ENCODE data around the gene BEND7. TPM values are rescaled to one million over a fixed set of nuclear protein-coding genes. Genes with fewer than 3 reads are reported as not detected.

BEND7 gene
- total RNA-seq, 1 experiment from 2014 or later, result 7.6 TPM

DNA sequence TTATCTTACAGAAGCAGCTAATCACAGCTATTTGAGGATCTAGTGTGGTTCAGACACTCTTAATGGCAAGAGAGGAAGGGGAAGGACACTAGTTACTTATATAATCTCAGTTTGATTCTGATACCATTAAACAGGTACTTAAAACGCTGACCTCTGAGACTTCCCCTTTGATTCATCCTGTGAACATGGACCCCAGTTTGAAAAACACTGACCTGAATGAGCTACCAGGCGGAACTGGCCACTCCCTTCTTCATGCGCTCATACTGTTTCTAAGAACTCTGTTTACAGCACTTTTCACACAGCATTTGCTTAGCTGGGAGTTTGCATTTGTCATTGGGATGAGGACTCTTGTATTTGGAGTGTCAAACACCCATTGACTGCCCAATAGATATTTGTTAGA lies 45.7 kb downstream of the BEND7 start:
- H3K4me1 ChIP-seq (ENCODE audit: control insufficient read depth, insufficient read depth, low read length), result no peaks in the 10 kb centered on the region
- BruUV-seq (replicated peaks), result no TSS peak
- DNase-seq (ENCODE audit: low read depth, low spot score) (no peak), ATAC-seq (no peak)
- TF ChIP-seq, protein P1, sequence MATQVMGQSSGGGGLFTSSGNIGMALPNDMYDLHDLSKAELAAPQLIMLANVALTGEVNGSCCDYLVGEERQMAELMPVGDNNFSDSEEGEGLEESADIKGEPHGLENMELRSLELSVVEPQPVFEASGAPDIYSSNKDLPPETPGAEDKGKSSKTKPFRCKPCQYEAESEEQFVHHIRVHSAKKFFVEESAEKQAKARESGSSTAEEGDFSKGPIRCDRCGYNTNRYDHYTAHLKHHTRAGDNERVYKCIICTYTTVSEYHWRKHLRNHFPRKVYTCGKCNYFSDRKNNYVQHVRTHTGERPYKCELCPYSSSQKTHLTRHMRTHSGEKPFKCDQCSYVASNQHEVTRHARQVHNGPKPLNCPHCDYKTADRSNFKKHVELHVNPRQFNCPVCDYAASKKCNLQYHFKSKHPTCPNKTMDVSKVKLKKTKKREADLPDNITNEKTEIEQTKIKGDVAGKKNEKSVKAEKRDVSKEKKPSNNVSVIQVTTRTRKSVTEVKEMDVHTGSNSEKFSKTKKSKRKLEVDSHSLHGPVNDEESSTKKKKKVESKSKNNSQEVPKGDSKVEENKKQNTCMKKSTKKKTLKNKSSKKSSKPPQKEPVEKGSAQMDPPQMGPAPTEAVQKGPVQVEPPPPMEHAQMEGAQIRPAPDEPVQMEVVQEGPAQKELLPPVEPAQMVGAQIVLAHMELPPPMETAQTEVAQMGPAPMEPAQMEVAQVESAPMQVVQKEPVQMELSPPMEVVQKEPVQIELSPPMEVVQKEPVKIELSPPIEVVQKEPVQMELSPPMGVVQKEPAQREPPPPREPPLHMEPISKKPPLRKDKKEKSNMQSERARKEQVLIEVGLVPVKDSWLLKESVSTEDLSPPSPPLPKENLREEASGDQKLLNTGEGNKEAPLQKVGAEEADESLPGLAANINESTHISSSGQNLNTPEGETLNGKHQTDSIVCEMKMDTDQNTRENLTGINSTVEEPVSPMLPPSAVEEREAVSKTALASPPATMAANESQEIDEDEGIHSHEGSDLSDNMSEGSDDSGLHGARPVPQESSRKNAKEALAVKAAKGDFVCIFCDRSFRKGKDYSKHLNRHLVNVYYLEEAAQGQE (IDR thresholded peaks at IDR 0.05; ENCODE audit: insufficient read depth in 1 of 2, low read depth in 2 of 2, low read length in 1 of 2), result no peak
- TF ChIP-seq SIN3A (IDR thresholded peaks at IDR 0.05; ENCODE audit: borderline replicate concordance, insufficient read depth, low read depth, low read length) (no peak), TCF7L2 (IDR thresholded peaks at IDR 0.05; ENCODE audit: low read depth, low read length) (no peak), POLR2AphosphoS5 (IDR thresholded peaks at IDR 0.05; ENCODE audit: low read depth, low read length) (no peak)
- TF ChIP-seq, protein P2, sequence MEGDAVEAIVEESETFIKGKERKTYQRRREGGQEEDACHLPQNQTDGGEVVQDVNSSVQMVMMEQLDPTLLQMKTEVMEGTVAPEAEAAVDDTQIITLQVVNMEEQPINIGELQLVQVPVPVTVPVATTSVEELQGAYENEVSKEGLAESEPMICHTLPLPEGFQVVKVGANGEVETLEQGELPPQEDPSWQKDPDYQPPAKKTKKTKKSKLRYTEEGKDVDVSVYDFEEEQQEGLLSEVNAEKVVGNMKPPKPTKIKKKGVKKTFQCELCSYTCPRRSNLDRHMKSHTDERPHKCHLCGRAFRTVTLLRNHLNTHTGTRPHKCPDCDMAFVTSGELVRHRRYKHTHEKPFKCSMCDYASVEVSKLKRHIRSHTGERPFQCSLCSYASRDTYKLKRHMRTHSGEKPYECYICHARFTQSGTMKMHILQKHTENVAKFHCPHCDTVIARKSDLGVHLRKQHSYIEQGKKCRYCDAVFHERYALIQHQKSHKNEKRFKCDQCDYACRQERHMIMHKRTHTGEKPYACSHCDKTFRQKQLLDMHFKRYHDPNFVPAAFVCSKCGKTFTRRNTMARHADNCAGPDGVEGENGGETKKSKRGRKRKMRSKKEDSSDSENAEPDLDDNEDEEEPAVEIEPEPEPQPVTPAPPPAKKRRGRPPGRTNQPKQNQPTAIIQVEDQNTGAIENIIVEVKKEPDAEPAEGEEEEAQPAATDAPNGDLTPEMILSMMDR (IDR thresholded peaks at IDR 0.05), result no peak
- no peak overlapping the region for H3K4me3 ChIP-seq (ENCODE audit: low read depth in 2 of 2, low read length in 2 of 2)
- H3K36me3 ChIP-seq (ENCODE audit: control insufficient read depth, insufficient read depth, low read length), result no peaks in the 10 kb centered on the region
- H3K9me3 ChIP-seq (ENCODE audit: control insufficient read depth, insufficient read depth, low read depth, low read length), result no peaks in the 10 kb centered on the region
- no peaks in the 10 kb centered on the region for H3K27me3 ChIP-seq (ENCODE audit: control insufficient read depth, insufficient read depth, low read length)
- CTCF ChIA-PET, result no interaction called here
- no peak overlapping the region for H3K27ac ChIP-seq (ENCODE audit: low read length)
- POLR2A ChIA-PET, result no interaction called here
- intact Hi-C loops (cut with micrococcal nuclease; ENCODE audit: unreplicated experiment), result no loop called here
- in situ Hi-C loops (cut with HindIII; ENCODE audit: low pct_unique_long_range_greater_than_20kb, low sequenced_read_pairs), result no loop called here

DNA sequence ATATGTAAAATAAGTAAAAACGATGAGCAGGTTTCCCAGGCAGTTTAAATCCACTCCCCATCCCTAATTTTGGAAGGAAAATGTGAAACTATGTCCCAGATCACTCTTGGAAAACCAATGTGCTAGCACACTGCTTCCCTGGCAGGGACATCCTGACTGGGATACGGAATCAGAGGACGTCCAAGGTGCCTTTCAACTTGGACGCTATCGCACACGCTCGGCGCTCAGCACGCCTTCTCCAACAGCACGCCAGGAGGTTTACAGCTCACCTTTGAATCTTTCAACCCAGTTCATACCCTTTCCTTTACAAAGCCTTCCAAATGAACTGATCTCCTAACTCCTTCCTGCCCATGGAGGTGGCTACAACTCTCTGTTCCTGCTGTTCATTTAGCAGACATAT lies 47.1 kb downstream of the BEND7 start:
- ChIA-PET POLR2A (no interaction called here), CTCF (no interaction called here)
- BruUV-seq (replicated peaks), result no TSS peak
- no peak overlapping the region for H3K27ac ChIP-seq (ENCODE audit: low read length)
- TF ChIP-seq POLR2AphosphoS5 (IDR thresholded peaks at IDR 0.05; ENCODE audit: low read depth, low read length), result no peak
- intact Hi-C loops (cut with micrococcal nuclease; ENCODE audit: unreplicated experiment), result no loop called here
- no peaks in the 10 kb centered on the region for H3K9me3 ChIP-seq (ENCODE audit: control insufficient read depth, insufficient read depth, low read depth, low read length)
- ATAC-seq (no peak), DNase-seq (ENCODE audit: low read depth, low spot score) (no peak)
- H3K4me3 ChIP-seq (ENCODE audit: low read depth in 2 of 2, low read length in 2 of 2), result no peak overlapping the region
- no peaks in the 10 kb centered on the region for H3K27me3 ChIP-seq (ENCODE audit: control insufficient read depth, insufficient read depth, low read length)
- H3K36me3 ChIP-seq (ENCODE audit: control insufficient read depth, insufficient read depth, low read length), result no peaks in the 10 kb centered on the region
- in situ Hi-C loops (cut with HindIII; ENCODE audit: low pct_unique_long_range_greater_than_20kb, low sequenced_read_pairs), result no loop called here
- no peaks in the 10 kb centered on the region for H3K4me1 ChIP-seq (ENCODE audit: control insufficient read depth, insufficient read depth, low read length)

DNA sequence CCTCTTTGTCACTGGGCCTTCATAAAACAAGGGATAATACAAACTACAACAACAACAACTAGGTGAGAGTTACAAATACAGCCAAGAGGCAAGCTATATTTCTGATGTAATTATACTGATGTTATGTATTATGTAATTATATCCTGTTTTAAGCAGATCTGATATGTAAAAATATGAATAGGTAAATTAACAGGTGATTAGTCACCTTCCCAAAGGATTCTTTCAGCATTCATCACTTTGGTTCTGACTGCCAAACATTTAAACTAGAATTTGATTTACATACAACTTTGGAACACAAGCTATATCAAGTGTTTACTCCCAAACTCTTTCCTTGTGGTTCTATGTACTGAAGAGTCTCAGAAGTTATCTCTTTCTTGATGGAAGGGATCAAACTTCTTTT lies 53.7 kb downstream of the BEND7 start:
- Histone ChIP-seq H3K4me3 (ENCODE audit: low read depth in 2 of 2, low read length in 2 of 2) (no peak overlapping the region), H3K4me1 (ENCODE audit: control insufficient read depth, insufficient read depth, low read length) (no peaks in the 10 kb centered on the region), H3K27me3 (ENCODE audit: control insufficient read depth, insufficient read depth, low read length) (no peaks in the 10 kb centered on the region), H3K9me3 (ENCODE audit: control insufficient read depth, insufficient read depth, low read depth, low read length) (no peaks in the 10 kb centered on the region), H3K27ac (ENCODE audit: low read length) (no peak overlapping the region), H3K36me3 (ENCODE audit: control insufficient read depth, insufficient read depth, low read length) (no peaks in the 10 kb centered on the region)
- BruUV-seq (replicated peaks), result no TSS peak
- no peak for DNase-seq (ENCODE audit: low read depth, low spot score)
- in situ Hi-C loops (cut with HindIII; ENCODE audit: low pct_unique_long_range_greater_than_20kb, low sequenced_read_pairs), result no loop called here
- TF ChIP-seq TCF7L2 (IDR thresholded peaks at IDR 0.05; ENCODE audit: low read depth, low read length) (no peak), SIN3A (IDR thresholded peaks at IDR 0.05; ENCODE audit: borderline replicate concordance, insufficient read depth, low read depth, low read length) (no peak), POLR2AphosphoS5 (IDR thresholded peaks at IDR 0.05; ENCODE audit: low read depth, low read length) (no peak)
- TF ChIP-seq, protein P1 (IDR thresholded peaks at IDR 0.05; ENCODE audit: insufficient read depth in 1 of 2, low read depth in 2 of 2, low read length in 1 of 2), result no peak
- TF ChIP-seq, protein P2 (IDR thresholded peaks at IDR 0.05), result no peak
- POLR2A ChIA-PET, result no interaction called here
- CTCF ChIA-PET, result no interaction called here
- intact Hi-C loops (cut with micrococcal nuclease; ENCODE audit: unreplicated experiment), result no loop called here
- no peak for ATAC-seq

Data from Panc1 (cell line).